Measurements from ENCODE around the gene CST4.
"Not testable (repeated sequence)": the region's sequence is repeated elsewhere in the genome, so short reads cannot be mapped to it uniquely, and the experiment has no call there.

The CST4 gene

GRCh38 chr20:23687986-23688385, 852 bp downstream of the CST4 start:
- no peak for DNase-seq (ENCODE audit: low spot score)

DNA sequence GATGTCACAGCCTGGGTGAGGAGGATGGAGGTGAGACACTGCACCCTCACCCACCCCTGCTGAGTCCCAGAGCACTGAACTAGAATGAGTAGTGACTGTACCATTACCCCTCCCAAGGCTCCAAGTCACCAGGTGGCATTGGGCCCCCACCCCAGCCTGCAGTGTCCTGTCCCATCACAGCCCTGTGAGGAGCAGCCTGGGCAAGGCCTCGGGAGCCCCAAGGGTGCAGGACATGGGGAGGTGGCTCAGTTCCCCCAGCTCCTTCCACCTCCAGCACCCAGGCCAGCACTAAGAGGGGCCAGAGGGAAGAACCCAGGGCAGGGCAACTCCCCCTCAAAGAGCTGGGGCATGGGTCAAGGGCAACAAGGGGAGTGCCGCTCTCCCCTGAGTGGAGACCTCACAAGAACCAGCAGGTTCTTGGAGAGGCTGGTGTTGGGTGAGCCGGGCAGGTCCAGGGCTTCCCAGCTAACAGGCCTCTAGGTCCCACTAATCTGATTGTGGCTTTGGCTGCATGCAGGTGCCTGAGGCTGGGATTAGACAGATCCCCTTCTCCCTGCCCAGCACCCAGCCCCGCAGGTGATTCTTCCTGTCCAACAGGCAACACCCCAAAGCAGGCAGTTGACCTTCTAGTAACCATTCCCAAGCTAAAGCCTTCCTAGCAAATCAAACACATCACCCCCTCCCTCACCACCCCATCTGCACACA, 2.6 kb downstream of the CST4 start:
- DNase-seq (ENCODE audit: low spot score), result no peak

DNA sequence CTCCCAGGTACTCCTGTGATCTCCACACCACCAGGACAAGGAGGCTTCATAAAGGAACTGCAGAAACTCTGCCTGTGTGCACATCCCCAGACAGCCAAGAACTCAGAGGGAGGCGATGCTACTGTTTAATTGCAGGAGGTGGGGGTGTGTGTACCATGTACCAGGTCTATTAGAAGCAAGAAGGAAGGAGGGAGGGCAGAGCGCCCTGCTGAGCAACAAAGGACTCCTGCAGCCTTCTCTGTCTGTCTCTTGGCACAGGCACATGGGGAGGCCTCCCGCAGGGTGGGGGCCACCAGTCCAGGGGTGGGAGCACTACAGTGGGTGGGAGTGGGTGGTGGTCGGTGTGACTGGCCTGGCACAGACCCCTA, 3.3 kb downstream of the CST4 start:
- not testable (repeated sequence) for DNase-seq (ENCODE audit: low spot score)

GRCh38 chr20:23684261-23684660, 4.6 kb downstream of the CST4 start:
- no peak for DNase-seq (ENCODE audit: low spot score)

GRCh38 chr20:23683807-23684206, 5.0 kb downstream of the CST4 start:
- DNase-seq (ENCODE audit: low spot score), result no peak

DNA sequence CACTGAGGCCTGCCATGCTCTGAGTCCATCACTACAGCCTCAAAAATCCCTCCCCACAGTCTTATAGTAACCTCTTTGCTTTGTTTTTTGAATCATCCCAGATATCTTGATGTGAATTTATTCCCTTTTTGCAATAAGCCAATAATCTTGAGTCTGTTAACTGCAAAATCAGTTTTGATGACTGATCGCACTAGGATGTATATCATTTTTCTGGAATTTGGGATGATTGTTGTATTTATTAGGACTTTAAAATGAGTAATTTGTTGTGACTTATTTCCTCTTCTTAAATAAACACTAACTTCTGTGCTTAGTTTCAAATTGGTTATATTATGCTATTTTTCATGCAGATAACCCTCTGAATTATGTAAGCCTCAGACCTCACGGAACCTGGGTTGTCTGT, 5.6 kb downstream of the CST4 start:
- DNase-seq (ENCODE audit: low spot score), result no peak

- no peak for DNase-seq (ENCODE audit: low spot score)
Observed at GRCh38 chr20:23680146-23680545, 8.7 kb downstream of the CST4 start.

- no peak for DNase-seq (ENCODE audit: low spot score)
Observed at GRCh38 chr20:23679133-23680092, 9.4 kb downstream of the CST4 start.

DNA sequence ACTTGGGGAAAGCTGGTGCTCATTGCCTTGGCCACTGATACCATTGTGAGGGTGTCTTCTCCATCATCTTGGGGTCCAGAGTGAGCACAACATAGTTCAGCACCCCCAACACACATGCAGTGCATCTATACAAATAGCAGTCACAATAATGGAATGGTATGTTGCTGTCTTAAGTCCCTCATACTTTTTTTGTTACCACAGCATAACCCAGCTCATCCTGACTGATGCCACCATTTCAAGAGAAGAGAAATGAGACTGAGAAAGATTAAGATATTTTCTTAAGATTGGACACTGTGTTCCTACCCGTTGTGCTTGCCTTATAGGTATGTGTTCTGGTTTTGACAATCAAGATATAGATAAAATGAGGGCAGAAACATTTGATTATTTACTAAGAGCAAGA, 15.6 kb downstream of the CST4 start:
- DNase-seq (ENCODE audit: low spot score), result no peak

GRCh38 chr20:23672158-23672557, 16.7 kb downstream of the CST4 start:
- DNase-seq (ENCODE audit: low spot score), result no peak

GRCh38 chr20:23671479-23671878, 17.4 kb downstream of the CST4 start:
- no peak for DNase-seq (ENCODE audit: low spot score)

GRCh38 chr20:23670361-23670760, 18.5 kb downstream of the CST4 start:
- DNase-seq (ENCODE audit: low spot score), result no peak

DNA sequence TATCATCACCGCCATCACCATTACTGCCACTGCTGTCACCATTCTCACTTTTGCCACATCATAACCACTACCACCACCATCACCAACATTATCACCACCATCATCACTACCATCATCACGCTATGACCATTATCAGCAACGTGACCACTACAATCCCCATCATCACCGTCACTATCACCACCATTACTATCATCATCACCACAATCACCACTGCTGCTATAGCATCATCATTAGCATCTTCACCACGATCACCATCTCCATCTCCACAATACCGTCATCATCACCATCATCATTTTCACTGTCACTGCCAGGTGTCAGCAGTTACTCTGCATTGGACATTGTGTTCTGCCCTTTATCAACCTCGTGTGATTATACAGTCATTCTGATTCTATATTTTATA, 19.0 kb downstream of the CST4 start:
- no peak for DNase-seq (ENCODE audit: low spot score)

- DNase-seq (ENCODE audit: low spot score), result no peak
Observed at GRCh38 chr20:23669327-23669726, 19.5 kb downstream of the CST4 start.

- peak; percentile 58 for DNase-seq (ENCODE audit: low spot score)
Observed at GRCh38 chr20:23668477-23668951, 20.3 kb downstream of the CST4 start.

- DNase-seq (ENCODE audit: low spot score), result no peak
Observed at GRCh38 chr20:23667666-23668065, 21.2 kb downstream of the CST4 start.

DNA sequence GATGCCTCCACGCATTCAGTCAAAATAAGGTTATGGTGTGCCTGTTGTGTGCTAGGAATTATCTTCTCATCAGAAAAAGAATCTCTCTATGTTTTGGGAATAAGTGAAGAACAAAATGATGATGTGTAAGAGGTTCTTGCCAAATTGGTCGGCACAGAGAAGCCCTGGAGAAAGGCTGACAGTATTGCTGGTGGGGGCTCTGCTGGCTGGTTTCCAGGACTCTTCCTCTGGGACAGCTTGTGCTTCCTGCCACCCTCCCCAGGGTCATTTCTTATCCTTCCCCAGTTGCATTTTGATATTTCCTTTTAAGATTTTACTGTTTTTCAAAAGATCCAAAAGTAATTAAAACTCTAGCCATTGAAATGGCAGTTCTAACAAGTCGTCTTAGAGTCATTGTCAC, 22.1 kb downstream of the CST4 start:
- no peak for DNase-seq (ENCODE audit: low spot score)

GRCh38 chr20:23666189-23666588, 22.6 kb downstream of the CST4 start:
- no peak for DNase-seq (ENCODE audit: low spot score)

- no peak for DNase-seq (ENCODE audit: low spot score)
Observed at GRCh38 chr20:23664954-23665353, 23.9 kb downstream of the CST4 start.

- DNase-seq (ENCODE audit: low spot score), result not testable (repeated sequence)
Observed at GRCh38 chr20:23664046-23664445, 24.8 kb downstream of the CST4 start.

DNA sequence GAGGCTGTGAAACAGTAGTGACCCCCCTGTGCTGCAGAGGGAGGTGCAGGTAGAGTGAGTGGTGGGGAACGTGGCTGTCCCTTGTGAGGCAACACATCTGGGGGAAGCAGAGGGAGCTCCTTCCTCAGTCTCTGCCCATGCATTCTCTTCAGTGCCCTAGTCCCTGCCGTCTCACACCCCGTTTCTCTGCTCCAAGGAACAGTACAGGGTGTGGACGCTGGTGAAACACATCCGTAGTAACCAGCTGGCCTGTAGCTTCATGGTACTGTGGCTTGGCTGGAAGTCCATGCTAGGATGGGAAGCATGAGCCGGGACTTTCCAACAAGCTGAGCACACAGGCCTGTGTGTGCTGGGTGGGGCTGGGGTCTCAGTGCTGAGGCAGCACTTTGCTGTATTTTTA, 25.7 kb downstream of the CST4 start:
- no peak for DNase-seq (ENCODE audit: low spot score)

- no peak for DNase-seq (ENCODE audit: low spot score)
Observed at GRCh38 chr20:23662276-23662870, 26.5 kb downstream of the CST4 start.

GRCh38 chr20:23661002-23661429, 27.8 kb downstream of the CST4 start:
- DNase-seq (ENCODE audit: low spot score), result no peak

All from activated CD4-positive, alpha-beta T cell treated with anti-CD3 and anti-CD28 coated beads, Interleukin-2, Interleukin-4, amounts not matched to agents 100 ng/mL and 50 ng/mL, durations not matched to agents 16 hours and 8 hours (primary cell).